A673 (cell line): ENCODE data around the gene SSBP3. TPM values are rescaled to one million over a fixed set of nuclear protein-coding genes. Genes with fewer than 3 reads are reported as not detected.

Source experiments
- BruUV-seq: library from RNA; stranded (reverse); fragments of 400-500 nt; replicated peaks from 2 replicates; lab custom pipeline; 2021; lab: Mats Ljungman, UMichigan
- CTCF ChIA-PET: fragments of 300-600 bp; sonication (Branson Sonifier 250); formaldehyde crosslinking; loops from one replicate; lab custom pipeline; 2022; ENCODE audit warnings: antibody characterized with exemption; lab: Charles Lee
- POLR2A ChIA-PET: fragments of 300-600 bp; sonication (Branson Sonifier 250); formaldehyde crosslinking; loops from one replicate; lab custom pipeline; 2022; ENCODE audit warnings: antibody characterized with exemption; ENCODE audit not compliant: low non-redundant PET; lab: Charles Lee
- DNase-seq: peaks from one replicate; pipeline ENCODE4 v3.0.0-alpha.2; 2015; ENCODE audit warnings: low spot score
- H3K27ac ChIP-seq: fragments of 200-600 bp; sonication (generic); 2 replicates; pipeline ENCODE4 v1.5.1; 2016; ENCODE audit warnings: mixed run types, low read depth, mild to moderate bottlenecking, mixed read lengths, antibody characterized with exemption, low read length; ENCODE audit not compliant: poor library complexity, severe bottlenecking
- H3K27me3 ChIP-seq: fragments of 200-600 bp; sonication (generic); replicated peaks from 2 replicates; pipeline ENCODE4 v1.6.1; 2017; ENCODE audit warnings: mixed run types, low read depth, mild to moderate bottlenecking, mixed read lengths, antibody characterized with exemption, low read length; ENCODE audit not compliant: insufficient read depth, poor library complexity
- H3K36me3 ChIP-seq: fragments of 200-600 bp; sonication (generic); 2 replicates; pipeline ENCODE4 v1.6.1; 2016; ENCODE audit warnings: mixed run types, mild to moderate bottlenecking, mixed read lengths, antibody characterized with exemption, low read length; ENCODE audit not compliant: insufficient read depth, poor library complexity, severe bottlenecking
- H3K4me1 ChIP-seq: fragments of 200-600 bp; sonication (generic); 2 replicates; pipeline ENCODE4 v1.6.1; 2017; ENCODE audit warnings: mixed run types, mild to moderate bottlenecking, mixed read lengths, antibody characterized with exemption, low read length; ENCODE audit not compliant: insufficient read depth, poor library complexity, severe bottlenecking
- H3K4me3 ChIP-seq: fragments of 200-600 bp; sonication (generic); 2 replicates; pipeline ENCODE4 v1.5.1; 2016; ENCODE audit warnings: low read depth, mixed run types, mild to moderate bottlenecking, mixed read lengths, low read length; ENCODE audit not compliant: poor library complexity, severe bottlenecking
- H3K9me3 ChIP-seq: fragments of 200-600 bp; sonication (generic); 2 replicates; pipeline ENCODE4 v1.6.1; 2016; ENCODE audit warnings: mixed run types, low read depth, mild to moderate bottlenecking, mixed read lengths, antibody characterized with exemption, low read length; ENCODE audit not compliant: poor library complexity, severe bottlenecking
- CTCF ChIP-seq: fragments of 300-800, 200-600 bp; sonication (generic); conservative IDR thresholded peaks from 2 replicates; pipeline ENCODE4 v1.5.1; 2017; ENCODE audit warnings: low read depth, mild to moderate bottlenecking, antibody characterized with exemption, low read length, moderate library complexity, mixed read lengths
- EZH2 ChIP-seq: fragments of 200-600 bp; sonication (generic); IDR thresholded peaks from 2 replicates; pipeline ENCODE4 v1.6.1; 2017; ENCODE audit warnings: borderline replicate concordance, low read depth, mild to moderate bottlenecking, mixed read lengths, antibody characterized with exemption, low read length; ENCODE audit not compliant: poor library complexity, severe bottlenecking
- intact Hi-C: fragments of 100-400 bp; cut with micrococcal nuclease; formaldehyde crosslinking; loops from one replicate; pipeline ENCODE4 v1.10.0; 2022; ENCODE audit not compliant: unreplicated experiment
- total RNA-seq: library from RNA; stranded (reverse); gene quantifications from 2 replicates; pipeline ENCODE4 v1.2.3, GENCODE V29; 2021

Gene SSBP3
- total RNA-seq, 1 experiment from 2014 or later, result 43.0 TPM

- Histone ChIP-seq H3K27ac (no peak overlapping the region), H3K36me3 (no peaks in the 10 kb centered on the region), H3K27me3 (no peaks in the 10 kb centered on the region), H3K4me1 (peaks cover 7% of the 10 kb centered on the region), H3K4me3 (no peak overlapping the region), H3K9me3 (no peaks in the 10 kb centered on the region)
- ChIA-PET CTCF (no interaction called here), POLR2A (no interaction called here)
- no TSS peak for BruUV-seq
- DNase-seq, result no peak
- TF ChIP-seq CTCF, result no peak
- TF ChIP-seq EZH2, result no peak
- intact Hi-C loops, result no loop called here
Observed at GRCh38 chr1:54292002-54292911, 113.9 kb downstream of the SSBP3 start.

DNA sequence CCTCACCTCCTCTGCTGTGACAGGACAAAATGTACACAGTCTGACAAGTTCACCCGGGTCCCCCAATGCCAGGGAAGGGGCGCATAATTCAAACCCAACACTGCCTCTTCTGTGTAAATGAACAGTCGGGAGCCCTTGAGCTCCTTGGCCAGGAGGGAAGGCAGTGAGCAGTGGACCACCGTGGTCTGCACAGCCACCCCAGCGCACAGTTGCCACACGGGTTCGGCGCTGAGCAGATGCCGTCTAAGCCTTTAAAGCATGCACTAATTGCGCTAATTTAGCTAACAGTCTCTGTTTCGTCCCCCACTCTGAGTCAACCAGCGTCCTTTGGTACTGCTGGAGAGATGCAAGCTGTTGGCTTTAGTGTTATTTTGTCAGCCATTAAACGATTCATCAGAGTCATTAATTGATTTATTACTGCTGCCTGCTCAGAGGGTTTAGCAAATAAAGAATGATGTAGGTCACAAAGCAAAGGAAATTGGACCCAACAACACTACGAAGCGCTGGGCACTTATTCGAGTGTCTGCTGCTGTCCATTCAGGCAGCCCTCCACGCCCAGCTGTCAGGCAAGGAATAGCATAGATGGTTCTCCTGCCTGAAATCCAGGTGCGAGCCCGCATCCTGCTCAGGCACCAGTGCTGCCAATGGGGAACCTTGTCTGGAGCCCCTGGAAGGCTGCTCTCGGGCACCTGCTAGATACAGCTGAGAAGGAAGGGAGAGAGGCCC is 114.8 kb downstream of the SSBP3 start:
- DNase-seq, result no peak
- POLR2A ChIA-PET, result no interaction called here
- Histone ChIP-seq H3K36me3 (no peaks in the 10 kb centered on the region), H3K27ac (no peak overlapping the region), H3K27me3 (no peaks in the 10 kb centered on the region), H3K4me1 (peaks cover 13% of the 10 kb centered on the region), H3K9me3 (no peaks in the 10 kb centered on the region), H3K4me3 (no peak overlapping the region)
- CTCF ChIA-PET, result no interaction called here
- TF ChIP-seq CTCF (no peak), EZH2 (no peak)
- no TSS peak for BruUV-seq
- intact Hi-C loops, result no loop called here

GRCh38 chr1:54290506-54291184 is 115.5 kb downstream of the SSBP3 start:
- Histone ChIP-seq H3K4me3 (no peak overlapping the region), H3K9me3 (no peaks in the 10 kb centered on the region), H3K27me3 (no peaks in the 10 kb centered on the region), H3K36me3 (no peaks in the 10 kb centered on the region), H3K27ac (no peak overlapping the region), H3K4me1 (peaks cover 13% of the 10 kb centered on the region)
- no TSS peak for BruUV-seq
- TF ChIP-seq EZH2, result no peak
- TF ChIP-seq CTCF, result no peak
- CTCF ChIA-PET, result no interaction called here
- intact Hi-C loops, result no loop called here
- DNase-seq, result no peak
- POLR2A ChIA-PET, result no interaction called here
